CD4-positive, alpha-beta T cell treated with Interleukin-4 for 1 hour (primary cell): Measurements from ENCODE around the gene KIF23.
"Not testable (repeated sequence)": the region's sequence is repeated elsewhere in the genome, so short reads cannot be mapped to it uniquely, and the experiment has no call there.

Experiments
- DNase-seq, 2 donors: peaks; one replicate each; pipeline ENCODE4 v3.0.0-alpha.2; 2020 to 2022

KIF23 gene

DNA sequence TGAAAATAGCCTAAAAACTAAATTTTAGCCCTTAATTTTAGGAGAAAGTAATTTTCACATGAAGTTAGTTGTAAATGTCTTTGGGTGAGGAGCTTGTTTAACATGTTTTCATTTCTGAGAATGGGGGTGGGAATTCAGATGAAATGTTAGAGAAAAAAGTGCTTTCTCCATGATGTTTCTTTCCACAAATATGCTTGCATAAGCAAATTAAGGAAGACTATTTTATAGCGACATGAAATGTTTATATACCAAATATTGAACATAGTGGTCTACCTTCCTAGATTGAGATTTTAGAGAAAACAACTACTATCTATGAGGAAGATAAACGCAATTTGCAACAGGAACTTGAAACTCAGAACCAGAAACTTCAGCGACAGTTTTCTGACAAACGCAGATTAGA, 25.5 kb downstream of the KIF23 start:
- no peak for DNase-seq

DNA sequence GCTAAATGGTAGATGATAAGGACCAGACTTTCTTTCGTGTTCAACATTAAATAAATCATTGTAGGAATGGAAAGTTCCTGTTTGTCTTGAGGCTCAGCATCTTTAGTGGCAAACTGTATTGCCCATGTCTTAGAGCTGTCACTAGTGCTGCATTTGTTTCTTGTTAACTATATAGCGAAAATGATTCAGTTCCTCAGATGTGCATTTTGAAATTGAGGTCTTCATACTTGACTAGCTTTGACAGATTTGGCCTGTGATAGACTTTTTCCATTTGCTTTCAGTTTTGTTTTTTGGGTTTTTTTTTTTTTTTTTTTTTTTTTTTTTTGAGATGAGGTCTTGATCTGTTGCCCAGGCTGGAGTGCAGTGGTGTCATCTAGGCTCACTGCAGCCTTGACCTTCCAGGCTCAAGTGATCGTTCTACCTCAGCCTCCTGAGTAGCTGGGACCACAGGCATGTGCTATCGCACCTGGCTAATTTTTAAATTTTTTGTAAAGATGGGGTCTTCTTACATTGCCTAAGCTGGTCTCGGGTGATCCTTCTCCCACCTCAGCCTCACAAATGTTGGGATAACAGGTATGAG, 29.0 kb downstream of the KIF23 start:
- DNase-seq = no peak

DNA sequence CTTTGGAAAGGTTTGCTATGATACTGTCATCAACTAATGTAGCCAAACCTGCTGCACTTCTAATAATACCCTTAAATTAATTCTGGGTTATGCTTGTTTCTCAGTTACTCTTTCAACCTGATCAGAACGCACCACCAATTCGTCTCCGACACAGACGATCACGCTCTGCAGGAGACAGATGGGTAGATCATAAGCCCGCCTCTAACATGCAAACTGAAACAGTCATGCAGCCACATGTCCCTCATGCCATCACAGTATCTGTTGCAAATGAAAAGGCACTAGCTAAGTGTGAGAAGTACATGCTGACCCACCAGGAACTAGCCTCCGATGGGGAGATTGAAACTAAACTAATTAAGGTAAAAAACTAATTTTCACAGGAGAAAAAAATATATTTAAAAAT, 30.5 kb downstream of the KIF23 start:
- no peak for DNase-seq

DNA sequence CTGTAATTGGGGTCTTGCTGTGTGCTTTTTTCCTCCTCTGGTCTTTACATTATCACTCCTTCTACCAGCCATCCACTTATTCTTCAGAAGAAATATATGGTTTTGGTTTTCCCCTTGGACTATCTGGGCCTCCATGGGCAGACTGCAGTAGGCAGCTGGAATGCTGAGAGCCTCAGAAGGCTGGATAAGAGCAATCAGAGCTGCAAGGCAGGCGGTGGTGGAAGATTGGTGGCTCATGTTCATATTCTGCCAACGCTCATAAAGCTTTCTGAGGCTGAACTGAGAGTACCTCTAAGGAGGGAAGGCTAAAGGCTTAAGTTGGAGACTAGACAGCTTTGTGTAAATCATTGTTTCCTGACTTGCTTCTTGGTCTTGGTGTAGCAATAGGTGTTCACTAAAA, 32.8 kb downstream of the KIF23 start:
- no peak for DNase-seq

DNA sequence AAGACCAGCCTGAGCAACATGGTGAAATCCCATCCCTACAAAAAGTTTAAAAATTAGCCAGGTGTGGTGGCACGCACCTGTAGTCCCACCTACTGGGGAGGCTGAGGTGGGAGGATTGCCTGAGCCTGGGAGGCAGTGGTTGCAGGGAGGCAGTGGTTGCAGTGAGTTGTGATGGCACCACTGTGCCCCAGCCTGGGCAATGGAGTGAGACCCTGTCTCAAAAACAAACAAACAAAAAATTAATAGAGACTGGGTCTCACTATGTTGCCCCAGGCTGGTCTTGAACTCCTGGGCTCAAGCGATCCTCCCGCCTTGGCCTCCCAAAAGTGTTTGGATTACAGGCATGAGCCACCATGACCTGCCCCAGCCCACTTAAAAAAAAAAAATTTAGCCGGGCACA, 36.1 kb downstream of the KIF23 start:
- DNase-seq = not testable (repeated sequence)

DNA sequence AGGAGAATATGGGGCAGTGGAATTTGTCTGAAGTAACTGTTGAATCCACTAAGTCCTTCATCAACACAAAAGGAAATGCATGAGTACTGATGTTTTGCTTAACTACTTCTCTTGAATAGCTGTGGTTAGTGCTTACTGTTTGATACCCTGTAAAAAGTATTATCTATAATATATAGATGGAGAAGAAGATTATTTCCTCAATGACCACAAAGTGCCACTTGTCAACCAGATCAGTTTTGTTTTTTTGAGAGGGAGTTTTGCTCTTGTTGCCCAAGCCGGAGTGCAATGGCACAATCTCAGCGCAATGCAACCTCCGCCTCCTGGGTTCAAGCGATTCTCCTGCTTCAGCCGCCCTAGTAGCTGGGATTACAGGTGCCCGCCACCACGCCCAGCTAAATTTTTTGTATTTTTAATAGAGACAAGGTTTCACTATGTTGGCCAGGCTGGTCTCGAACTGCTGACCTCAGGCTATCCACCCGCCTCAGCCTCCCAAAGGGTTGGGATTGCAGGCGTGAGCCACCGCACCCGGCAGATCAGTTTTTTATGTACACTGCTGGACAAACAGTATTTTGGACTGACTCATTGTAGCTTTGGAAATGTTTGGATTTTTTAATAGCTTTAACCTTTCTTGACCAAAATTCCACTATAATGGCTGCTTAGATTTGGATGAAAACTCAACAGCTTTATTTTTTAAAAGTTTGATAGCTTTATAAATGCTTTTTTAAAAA, 37.0 kb downstream of the KIF23 start:
- DNase-seq = no peak

DNA sequence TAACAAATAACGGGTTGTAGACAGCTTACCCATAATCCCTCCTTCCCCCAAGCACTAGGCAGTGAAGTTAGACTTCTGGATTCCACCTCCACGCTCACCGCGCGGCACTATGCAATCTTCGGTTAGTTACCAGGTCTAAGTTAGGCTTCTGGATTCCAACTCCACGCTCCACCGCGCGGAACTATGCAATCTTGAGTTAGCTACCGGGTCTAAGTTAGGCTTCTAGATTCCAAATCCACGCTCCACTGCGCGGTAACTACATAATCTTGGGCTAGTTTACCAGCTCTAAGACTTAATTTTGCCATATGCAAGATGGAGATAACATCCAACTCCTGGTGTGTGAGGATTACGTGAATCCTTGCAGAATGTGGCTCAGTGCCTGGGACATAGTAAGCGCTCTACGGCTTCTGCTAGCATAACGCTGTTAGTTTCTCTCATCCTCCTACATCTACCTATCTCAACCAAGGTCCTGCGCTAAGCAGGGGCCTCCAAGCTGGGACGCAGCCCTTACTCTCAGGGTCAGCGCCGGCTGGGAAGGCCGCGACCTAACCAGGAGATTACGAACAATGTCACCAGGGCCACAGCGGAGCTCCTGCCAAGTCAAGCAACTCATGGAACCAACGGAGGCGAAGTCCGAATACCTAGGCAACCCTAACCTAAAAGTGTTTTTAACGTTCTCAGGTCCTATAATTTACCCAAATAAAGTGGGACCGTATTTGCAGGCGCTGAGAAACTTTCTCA, 38.0 kb downstream of the KIF23 start:
- no peak for DNase-seq

DNA sequence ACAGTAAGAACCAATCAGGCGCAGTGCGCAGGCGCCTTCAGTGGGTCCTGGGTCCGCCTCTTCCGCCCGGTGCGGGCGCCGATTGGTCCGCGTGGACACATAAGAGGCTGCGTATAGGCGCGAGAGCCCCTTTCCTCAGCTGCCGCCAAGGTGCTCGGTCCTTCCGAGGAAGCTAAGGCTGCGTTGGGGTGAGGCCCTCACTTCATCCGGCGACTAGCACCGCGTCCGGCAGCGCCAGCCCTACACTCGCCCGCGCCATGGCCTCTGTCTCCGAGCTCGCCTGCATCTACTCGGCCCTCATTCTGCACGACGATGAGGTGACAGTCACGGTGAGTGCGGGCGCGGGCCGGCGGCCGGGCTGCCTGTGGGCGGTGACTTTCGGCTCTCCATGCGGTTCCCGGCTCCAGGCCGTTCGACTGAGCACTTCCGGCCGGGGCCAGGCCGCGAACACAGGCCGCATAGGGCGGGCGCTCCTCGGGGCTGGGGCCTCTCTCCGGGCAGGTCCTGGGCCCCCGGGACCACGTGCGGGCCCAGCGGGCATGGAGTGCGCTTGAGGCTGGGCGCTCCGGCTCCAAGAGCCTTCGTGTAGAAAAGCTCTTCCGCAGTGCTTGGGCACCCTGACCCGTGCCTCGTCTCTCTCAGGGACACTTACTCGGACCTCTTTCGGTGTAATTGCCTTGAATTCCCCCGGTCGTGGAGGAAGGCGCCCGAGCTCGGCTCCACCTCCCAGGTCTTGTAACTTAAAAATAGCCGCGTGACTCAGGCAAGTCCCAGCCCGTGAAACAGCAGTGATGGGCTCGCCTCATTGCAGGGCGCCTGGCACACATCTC, 38.8 kb downstream of the KIF23 start, which contains the start of gene RPLP1:
Gene RPLP1, plus strand, starts transcription at position 127 of the 830 bp plus-strand sequence. Its CDS starts 131 bp downstream, at position 258.
- DNase-seq = peak; percentile 96

DNA sequence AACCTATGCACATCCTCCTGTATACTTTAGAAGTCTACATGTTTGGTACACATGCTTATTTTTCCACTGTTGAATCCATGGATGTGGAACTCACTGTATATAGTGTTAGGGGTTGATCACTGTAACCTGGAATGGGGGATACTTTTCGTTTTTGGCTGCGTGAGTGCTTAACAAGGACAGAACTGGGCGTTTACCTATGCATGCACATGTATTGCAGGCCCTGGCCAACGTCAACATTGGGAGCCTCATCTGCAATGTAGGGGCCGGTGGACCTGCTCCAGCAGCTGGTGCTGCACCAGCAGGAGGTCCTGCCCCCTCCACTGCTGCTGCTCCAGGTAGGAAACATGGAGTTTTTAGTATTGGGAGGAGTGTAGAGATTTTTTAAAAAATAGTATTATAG, 40.8 kb downstream of the KIF23 start:
- no peak for DNase-seq

DNA sequence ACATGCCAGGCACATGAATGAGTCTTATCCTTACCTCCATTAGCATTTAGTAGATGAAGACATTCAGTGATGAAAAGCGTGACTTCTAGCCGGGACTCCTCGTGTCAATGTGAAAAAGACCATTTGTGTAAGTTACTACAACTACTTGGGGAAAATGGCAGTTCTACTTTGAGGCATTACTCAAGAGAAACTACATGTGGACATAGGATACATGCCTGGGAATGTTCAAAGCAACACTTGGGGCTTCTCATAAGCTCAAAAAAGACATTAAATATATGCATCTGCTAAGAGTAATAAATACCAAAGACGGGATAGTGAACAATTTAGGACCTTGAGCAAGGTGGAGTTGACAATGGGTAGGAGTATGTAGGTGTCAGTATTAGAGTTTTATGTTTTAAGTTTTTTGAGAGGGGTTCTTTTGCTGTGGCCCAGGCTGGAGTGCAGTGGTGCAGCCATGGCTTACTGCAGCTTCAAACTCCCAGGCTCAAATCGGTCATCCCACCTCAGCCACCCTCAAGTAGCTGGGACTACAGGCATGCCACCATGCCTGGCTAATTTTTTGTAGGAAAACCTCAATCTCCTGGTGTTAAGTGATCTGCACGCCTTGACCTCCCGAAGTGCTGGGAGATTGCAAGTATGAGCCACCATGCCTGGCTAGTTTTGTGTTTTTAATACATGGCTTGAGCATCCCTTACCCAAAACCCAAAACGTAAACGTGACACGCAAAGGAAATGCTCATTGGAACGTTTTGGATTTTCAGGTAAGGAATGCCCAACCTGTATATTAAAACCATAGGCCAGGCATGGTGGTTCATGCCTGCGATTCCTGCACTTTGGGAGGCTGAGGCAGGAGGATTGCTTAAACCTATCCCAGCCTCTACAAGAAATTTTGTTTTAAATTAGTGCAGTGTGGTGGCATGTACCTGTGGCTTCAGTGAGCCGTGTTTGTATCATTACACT, 42.3 kb downstream of the KIF23 start:
- no peak for DNase-seq

DNA sequence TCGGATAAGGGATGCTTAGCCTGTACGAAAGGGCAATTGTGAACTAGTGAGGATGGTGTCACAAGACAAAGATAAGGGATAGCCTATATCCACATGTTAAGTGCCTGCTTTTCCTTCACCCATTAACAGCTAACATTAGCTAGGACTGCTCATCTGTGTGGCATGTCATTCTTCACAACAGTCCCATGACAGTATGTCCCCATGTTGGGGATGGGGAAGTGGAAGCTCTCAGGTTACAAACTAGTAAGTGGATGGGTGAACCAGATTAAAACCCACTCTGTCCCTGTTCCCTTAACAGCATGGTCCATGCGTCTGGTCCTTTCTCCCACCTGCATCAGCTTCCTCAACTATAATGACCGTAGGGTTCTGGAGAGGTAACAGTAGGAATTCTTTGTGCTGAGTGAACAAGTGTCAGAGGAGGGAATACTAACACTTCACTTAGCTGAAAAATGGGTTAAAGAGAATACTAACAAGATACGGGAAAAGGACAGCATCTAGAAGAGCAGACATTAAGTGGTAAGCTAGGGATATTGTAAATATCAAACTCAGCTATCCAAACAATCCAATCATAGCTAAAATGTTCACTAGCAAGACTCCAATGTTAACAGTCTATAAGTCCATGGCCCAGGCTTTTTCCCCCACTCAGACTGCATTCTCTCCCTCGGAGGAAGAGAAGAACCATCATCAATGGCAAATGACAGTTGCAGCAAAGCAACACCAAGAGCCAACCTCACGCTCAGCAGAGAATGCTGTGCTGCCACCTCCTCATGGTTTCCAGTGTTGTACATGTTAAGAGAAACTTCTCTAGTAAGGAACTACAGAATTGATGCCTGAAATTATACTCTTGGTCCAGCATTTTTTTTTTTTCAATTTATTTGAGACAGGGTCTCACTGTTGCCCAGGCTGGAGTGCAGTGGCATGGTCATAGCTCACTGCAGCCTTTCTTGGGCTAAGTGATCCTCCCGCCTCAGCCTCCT, 43.4 kb downstream of the KIF23 start:
- DNase-seq = no peak

DNA sequence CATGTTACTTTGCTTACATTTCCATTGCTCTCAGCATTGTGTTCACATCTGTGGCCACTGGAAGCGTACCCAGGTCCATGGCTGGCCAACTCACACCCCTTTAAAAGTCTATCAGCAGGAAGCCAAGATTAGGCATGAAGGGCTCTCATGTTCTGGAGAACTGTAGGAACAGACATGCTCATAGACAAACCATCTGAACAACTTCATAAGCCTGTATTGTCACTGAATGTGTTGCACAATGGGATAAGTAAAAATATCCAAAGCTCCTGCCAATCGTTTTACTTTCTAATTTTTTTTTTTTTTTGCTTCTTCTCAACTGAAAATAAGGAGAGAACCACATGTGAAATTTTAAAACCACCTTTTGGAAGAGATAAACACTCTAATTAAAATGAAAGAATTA, 44.9 kb downstream of the KIF23 start:
- no peak for DNase-seq

DNA sequence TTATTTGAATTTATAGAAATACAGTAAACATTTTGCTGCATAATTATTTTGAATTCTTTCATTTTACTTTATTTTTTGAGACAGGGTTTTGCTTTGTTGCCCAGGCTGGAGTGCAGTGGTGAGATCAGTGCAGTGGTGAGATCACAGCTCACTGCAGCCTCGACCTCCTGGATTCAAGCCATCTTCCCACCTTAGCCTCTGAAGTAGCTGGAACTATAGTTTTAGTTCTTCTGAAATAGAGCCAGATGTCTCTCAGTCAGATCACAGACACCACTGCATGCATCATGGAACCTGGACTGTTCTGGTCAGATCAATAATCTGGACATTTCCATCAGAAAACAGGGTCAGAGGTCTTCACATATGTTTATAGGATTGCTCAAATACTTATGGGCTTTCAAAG, 46.3 kb downstream of the KIF23 start:
- no peak for DNase-seq

DNA sequence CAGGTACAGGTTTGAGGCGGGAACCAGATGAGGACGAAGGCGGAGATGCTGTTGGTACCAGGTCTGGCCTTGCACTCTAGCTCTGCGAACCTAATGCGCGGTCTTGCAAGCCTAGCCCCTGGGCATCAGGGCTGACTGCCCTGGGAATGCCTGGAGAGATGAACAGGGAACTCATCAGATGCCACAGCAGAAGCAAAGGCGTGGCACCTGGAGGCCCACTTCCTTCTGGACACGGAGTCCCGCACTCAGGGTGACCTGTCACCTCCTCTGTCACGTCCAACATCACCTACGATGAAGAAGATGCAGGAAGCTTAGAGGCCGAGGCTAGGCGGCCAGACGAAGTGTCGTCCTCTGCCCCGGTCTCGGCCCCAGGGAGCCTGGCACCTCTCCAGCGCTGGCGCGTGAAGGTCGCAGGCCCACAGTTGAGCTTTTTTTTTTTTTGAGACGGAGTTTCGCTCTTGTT, 47.9 kb downstream of the KIF23 start:
- no peak for DNase-seq

DNA sequence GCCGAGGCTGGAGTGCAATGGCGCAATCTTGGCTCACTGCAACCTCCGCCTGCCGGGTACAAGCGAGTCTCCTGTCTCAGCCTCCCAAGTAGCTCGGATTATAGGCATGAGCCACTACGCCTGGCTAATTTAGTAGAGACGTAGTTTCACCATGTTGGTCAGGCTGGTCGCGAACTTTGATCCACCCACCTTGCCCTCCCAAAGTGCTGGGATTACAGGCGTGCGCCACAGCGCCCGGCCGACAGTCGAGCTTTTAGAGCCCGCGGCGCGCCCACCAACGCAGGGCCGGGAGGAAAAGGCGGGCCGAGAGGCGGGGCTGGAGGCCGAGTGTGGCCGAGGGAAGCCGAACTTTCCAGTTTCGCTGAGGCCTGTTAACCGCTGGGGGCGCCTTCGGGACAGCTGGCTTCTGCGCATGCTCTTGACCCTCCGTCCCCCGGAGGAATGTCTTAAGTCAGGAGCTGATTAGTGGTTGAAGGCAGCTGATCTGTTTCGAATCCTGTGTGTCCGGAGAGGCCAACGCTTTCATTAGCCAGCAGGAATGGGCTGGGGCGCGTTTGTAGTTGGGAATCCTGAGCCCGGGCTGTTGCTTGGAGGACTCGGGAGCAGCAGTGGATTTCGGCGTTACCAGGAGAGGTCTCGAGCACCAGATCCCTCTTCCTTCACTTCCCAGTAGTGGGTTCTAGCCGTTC, 48.5 kb downstream of the KIF23 start:
- peak; percentile 94 for DNase-seq

DNA sequence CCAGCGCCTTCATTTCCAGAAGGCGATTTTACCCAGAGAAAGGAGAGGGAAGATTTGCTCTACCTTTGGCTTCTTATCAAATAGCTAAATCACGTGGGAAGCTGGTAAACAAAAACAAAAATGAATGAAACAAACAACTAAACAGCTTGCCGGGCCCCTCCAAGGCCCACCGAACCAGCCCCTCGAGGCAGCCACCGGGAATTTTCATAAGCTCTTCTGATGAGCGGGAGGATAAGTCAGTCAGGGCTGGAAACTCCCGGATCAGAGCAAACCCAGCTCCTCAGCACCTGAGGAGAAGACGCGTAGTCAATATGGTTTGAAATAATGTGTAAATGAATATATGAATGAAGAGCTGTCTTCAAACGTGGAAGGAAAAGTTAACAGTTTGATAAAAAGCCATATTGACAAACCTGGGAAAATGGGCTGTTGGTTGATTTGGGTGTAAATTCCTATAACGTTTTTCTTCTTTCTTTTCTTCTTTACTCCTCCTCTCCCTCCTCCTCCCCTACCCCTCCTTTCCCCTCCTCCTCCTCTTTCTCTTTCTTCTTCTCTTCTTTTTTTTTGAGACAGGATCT, 49.1 kb downstream of the KIF23 start:
- DNase-seq = no peak

DNA sequence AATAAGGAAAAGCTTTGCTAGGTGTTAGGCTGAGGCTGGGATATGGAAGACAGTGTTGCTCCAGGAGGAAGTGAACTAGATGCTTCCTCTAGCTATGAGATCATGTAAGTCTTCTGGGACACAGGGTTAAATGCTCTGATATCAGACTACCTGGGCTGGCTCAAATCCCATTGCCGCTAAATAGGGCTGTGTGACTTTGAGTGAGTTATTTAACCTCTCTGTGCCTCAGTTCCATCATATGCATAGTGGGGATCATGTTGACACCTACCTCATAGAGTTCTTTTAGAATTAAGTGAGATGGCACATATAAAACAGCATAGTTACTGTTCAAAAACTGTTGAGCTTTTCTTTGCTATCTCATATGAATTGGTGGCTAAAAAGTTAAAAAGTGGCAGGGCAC, 51.1 kb downstream of the KIF23 start:
- DNase-seq = no peak

DNA sequence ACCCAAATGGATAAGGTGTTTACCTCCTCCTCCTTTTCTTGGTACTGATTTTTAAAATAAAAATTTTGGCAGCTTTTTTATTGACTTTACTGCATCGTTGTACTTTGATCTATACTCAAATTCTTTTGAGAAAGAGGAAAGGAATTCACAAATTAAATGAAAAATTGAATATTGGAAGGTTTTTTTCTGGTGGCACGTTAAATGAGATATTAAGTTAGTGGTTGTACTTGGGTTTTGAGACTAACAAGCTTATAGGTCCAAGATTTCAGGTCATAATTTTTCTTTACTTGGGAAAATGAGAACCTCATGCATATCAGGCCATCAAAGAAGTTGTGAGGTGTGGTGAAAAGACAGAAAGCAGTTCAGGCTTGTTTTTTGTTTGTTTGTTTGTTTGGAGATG, 52.6 kb downstream of the KIF23 start:
- DNase-seq = no peak

DNA sequence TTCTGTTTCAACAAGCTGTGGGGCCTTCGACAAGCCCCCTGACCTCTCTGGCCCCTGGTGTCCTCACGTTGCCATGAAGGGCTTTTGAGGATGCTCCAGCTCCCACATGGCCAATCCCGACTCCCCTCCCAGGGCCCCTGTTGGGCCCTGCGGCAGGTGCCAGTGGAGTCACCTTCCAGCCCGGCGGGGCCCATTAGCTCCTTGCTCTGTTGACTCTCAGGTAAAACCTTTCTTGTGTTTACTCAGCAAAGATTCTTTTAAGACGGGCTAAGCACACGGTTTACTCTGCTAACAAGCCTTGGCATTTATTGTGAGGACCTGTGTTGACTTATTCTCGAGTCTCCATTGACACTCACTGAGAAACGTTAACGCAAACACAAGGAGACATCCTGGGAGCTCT, 53.5 kb downstream of the KIF23 start:
- DNase-seq = no peak
